ENCODE measurements around the gene COMMD8. TPM values are rescaled to one million over a fixed set of nuclear protein-coding genes. Genes with fewer than 3 reads are reported as not detected.

COMMD8 gene
- polyA plus RNA-seq, 1 donor (not counting 4 experiments of a cell fraction or from before 2014, with no cell fraction given) = 38.6 TPM

DNA sequence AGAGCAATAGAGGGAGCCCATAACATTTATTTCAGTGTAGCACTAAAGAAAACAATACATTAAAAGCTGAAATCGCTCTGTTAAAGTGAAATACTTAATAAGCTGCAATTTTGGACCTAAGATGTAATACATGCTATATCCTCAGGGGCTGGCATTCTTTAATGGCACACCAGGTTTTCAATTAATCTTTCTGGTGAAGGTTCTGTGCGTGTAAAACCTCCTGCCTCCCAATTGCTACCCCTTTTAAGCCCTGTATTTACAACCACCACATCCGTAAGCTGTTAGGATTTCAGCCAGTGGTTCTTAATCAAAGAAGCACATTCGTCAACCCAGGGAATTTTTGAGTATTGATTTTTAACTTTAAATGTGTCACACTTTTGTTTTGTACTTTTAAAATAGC, 7.6 kb upstream of the COMMD8 start:
- Histone ChIP-seq H3K9me3 (ENCODE audit: control insufficient read depth, low read depth, low read length) (no peaks in the 10 kb centered on the region), H3K27ac (ENCODE audit: control insufficient read depth, insufficient read depth, low read length) (no peak overlapping the region), H3K27me3 (ENCODE audit: control insufficient read depth, extremely low read depth, insufficient read depth, low read length) (no peaks in the 10 kb centered on the region), H2AFZ (ENCODE audit: control insufficient read depth, low read length) (peak overlapping the region; percentile 75), H3K9ac (ENCODE audit: control insufficient read depth, extremely low read depth, insufficient read depth, low read length) (no peak overlapping the region), H3K9me1 (ENCODE audit: control insufficient read depth, extremely low read depth, insufficient read depth, low read length) (no peaks in the 10 kb centered on the region), H3K4me1 (ENCODE audit: control insufficient read depth, extremely low read depth, insufficient read depth, low read length) (peaks cover 13% of the 10 kb centered on the region), H4K20me1 (ENCODE audit: control insufficient read depth, extremely low read depth, insufficient read depth, low read length) (no peaks in the 10 kb centered on the region), H3K36me3 (ENCODE audit: control insufficient read depth in 2 of 2, extremely low read depth in 1 of 2, insufficient read depth in 2 of 2, low read length in 2 of 2) (no peaks in the 10 kb centered on the region), H3K4me2 (ENCODE audit: control insufficient read depth, extremely low read depth, insufficient read depth, low read depth, low read length) (no peak overlapping the region), H3K4me3 (ENCODE audit: control insufficient read depth in 2 of 3, extremely low read depth in 1 of 3, insufficient read depth in 2 of 3, low read depth in 1 of 3, low read length in 3 of 3) (no peak overlapping the region), H3K79me2 (ENCODE audit: control insufficient read depth, insufficient read depth, low read length) (no peaks in the 10 kb centered on the region)
- DNase-seq (ENCODE audit: low read depth, low spot score) (no peak), FAIRE-seq (no peak)
- dilution Hi-C loops (cut with MboI; ENCODE audit: extremely low pct_ligation_motif_present, low sequenced_read_pairs) = no loop called here
- TF ChIP-seq, protein P1, sequence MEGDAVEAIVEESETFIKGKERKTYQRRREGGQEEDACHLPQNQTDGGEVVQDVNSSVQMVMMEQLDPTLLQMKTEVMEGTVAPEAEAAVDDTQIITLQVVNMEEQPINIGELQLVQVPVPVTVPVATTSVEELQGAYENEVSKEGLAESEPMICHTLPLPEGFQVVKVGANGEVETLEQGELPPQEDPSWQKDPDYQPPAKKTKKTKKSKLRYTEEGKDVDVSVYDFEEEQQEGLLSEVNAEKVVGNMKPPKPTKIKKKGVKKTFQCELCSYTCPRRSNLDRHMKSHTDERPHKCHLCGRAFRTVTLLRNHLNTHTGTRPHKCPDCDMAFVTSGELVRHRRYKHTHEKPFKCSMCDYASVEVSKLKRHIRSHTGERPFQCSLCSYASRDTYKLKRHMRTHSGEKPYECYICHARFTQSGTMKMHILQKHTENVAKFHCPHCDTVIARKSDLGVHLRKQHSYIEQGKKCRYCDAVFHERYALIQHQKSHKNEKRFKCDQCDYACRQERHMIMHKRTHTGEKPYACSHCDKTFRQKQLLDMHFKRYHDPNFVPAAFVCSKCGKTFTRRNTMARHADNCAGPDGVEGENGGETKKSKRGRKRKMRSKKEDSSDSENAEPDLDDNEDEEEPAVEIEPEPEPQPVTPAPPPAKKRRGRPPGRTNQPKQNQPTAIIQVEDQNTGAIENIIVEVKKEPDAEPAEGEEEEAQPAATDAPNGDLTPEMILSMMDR (optimal IDR thresholded peaks at IDR 0.05 in 1 of 3, IDR thresholded peaks at IDR 0.05 in 1 of 3, conservative IDR thresholded peaks at IDR 0.05 in 1 of 3; ENCODE audit: extremely low read depth in 1 of 3, insufficient read depth in 2 of 3, low read length in 3 of 3) = no peak
- TF ChIP-seq EZH2 (IDR thresholded peaks at IDR 0.05; ENCODE audit: low read length) = no peak

DNA sequence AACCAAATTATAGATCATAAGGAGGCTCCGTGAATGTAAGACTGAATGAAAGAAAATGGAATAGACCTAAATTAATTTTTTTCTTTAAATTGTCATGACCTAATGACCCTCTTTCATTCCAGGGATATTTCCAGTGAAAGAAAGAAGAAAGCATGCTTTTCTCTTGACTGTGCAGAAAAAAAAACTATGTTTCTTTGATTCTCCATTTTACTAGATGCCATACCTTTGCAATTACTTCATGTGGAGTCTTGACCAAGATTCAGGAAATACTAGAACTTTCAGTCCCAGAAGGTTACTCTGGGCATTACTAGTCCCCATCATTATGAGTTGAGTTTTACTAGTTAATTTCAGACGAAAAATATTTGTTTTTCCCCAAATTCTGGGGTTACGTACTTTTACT, 6.4 kb upstream of the COMMD8 start:
- dilution Hi-C loops (cut with MboI; ENCODE audit: extremely low pct_ligation_motif_present, low sequenced_read_pairs) = no loop called here
- H3K27ac ChIP-seq (ENCODE audit: control insufficient read depth, insufficient read depth, low read length) = no peak overlapping the region

More for the DNA sequence above, 6.4 kb upstream of the COMMD8 start:
- Histone ChIP-seq H4K20me1 (ENCODE audit: control insufficient read depth, extremely low read depth, insufficient read depth, low read length) (no peaks in the 10 kb centered on the region), H2AFZ (ENCODE audit: control insufficient read depth, low read length) (no peak overlapping the region), H3K9ac (ENCODE audit: control insufficient read depth, extremely low read depth, insufficient read depth, low read length) (no peak overlapping the region), H3K4me3 (ENCODE audit: control insufficient read depth in 2 of 3, extremely low read depth in 1 of 3, insufficient read depth in 2 of 3, low read depth in 1 of 3, low read length in 3 of 3) (no peak overlapping the region), H3K9me1 (ENCODE audit: control insufficient read depth, extremely low read depth, insufficient read depth, low read length) (no peaks in the 10 kb centered on the region), H3K79me2 (ENCODE audit: control insufficient read depth, insufficient read depth, low read length) (no peaks in the 10 kb centered on the region), H3K4me1 (ENCODE audit: control insufficient read depth, extremely low read depth, insufficient read depth, low read length) (peaks cover 13% of the 10 kb centered on the region), H3K36me3 (ENCODE audit: control insufficient read depth in 2 of 2, extremely low read depth in 1 of 2, insufficient read depth in 2 of 2, low read length in 2 of 2) (no peaks in the 10 kb centered on the region), H3K27me3 (ENCODE audit: control insufficient read depth, extremely low read depth, insufficient read depth, low read length) (no peaks in the 10 kb centered on the region), H3K4me2 (ENCODE audit: control insufficient read depth, extremely low read depth, insufficient read depth, low read depth, low read length) (peak overlapping the region; percentile 15), H3K9me3 (ENCODE audit: control insufficient read depth, low read depth, low read length) (no peaks in the 10 kb centered on the region)
- FAIRE-seq = no peak
- TF ChIP-seq EZH2 (IDR thresholded peaks at IDR 0.05; ENCODE audit: low read length) = no peak
- TF ChIP-seq, protein P1 (optimal IDR thresholded peaks at IDR 0.05 in 1 of 3, IDR thresholded peaks at IDR 0.05 in 1 of 3, conservative IDR thresholded peaks at IDR 0.05 in 1 of 3; ENCODE audit: extremely low read depth in 1 of 3, insufficient read depth in 2 of 3, low read length in 3 of 3) = no peak
- no peak for DNase-seq (ENCODE audit: low read depth, low spot score)

All from keratinocyte (primary cell).